Smooth muscle cell (in vitro differentiated cells): ENCODE results near the gene AGBL3. TPM values are rescaled to one million over a fixed set of nuclear protein-coding genes. Genes with fewer than 3 reads are reported as not detected.

Source experiments
- DNase-seq: peaks from one replicate; lab custom pipeline; 2025; ENCODE audit not compliant: unreplicated experiment; lab: John Stamatoyannopoulos, UW
- H2AFZ ChIP-seq: fragments of 200-600 bp; sonication (generic); 2 replicates; pipeline ENCODE4 v1.6.0; 2016; ENCODE audit warnings: antibody characterized with exemption, low read depth, mild to moderate bottlenecking
- H3F3A ChIP-seq: fragments of 200-600 bp; sonication (generic); 2 replicates; pipeline ENCODE4 v1.6.0; 2017; ENCODE audit warnings: antibody characterized with exemption, low read depth
- H3K27ac ChIP-seq: fragments of 200-600 bp; sonication (generic); 2 replicates; pipeline ENCODE4 v1.5.1; 2016; ENCODE audit warnings: low read depth, mild to moderate bottlenecking
- H3K27me3 ChIP-seq: fragments of 200-600 bp; sonication (generic); 2 replicates; pipeline ENCODE4 v1.6.1; 2016; ENCODE audit warnings: low read depth, mild to moderate bottlenecking
- H3K36me3 ChIP-seq: fragments of 200-600 bp; sonication (generic); 2 replicates; pipeline ENCODE4 v1.5.1; 2016; ENCODE audit warnings: low read depth
- H3K4me1 ChIP-seq: fragments of 200-600 bp; sonication (generic); 2 replicates; pipeline ENCODE4 v1.5.1; 2016; ENCODE audit warnings: low read depth
- H3K4me2 ChIP-seq: fragments of 200-600 bp; sonication (generic); 2 replicates; pipeline ENCODE4 v1.6.0; 2016; ENCODE audit warnings: mild to moderate bottlenecking
- H3K4me3 ChIP-seq: fragments of 200-600 bp; sonication (generic); 2 replicates; pipeline ENCODE4 v1.5.1; 2016; ENCODE audit warnings: mild to moderate bottlenecking
- H3K79me2 ChIP-seq: fragments of 200-600 bp; sonication (generic); 2 replicates; pipeline ENCODE4 v1.6.0; 2016; ENCODE audit warnings: low read depth, mild to moderate bottlenecking
- H3K9ac ChIP-seq: fragments of 200-600 bp; sonication (generic); 2 replicates; pipeline ENCODE4 v1.6.0; 2016; ENCODE audit warnings: low read depth
- H3K9me3 ChIP-seq: fragments of 200-600 bp; sonication (generic); replicated peaks from 2 replicates; pipeline ENCODE4 v1.5.1; 2016; ENCODE audit warnings: low read depth
- H4K20me1 ChIP-seq: fragments of 200-600 bp; sonication (generic); 2 replicates; pipeline ENCODE4 v1.6.0; 2016; ENCODE audit warnings: low read depth
- CTCF ChIP-seq: fragments of 200-600 bp; sonication (generic); IDR thresholded peaks from 2 replicates; pipeline ENCODE4 v1.5.1; 2017; ENCODE audit warnings: borderline replicate concordance, mild to moderate bottlenecking, antibody characterized with exemption; ENCODE audit not compliant: insufficient read depth, poor library complexity, severe bottlenecking
- WGBS: methylation state at CpG from one replicate; pipeline ENCODE4 v1.1.7; 2016; ENCODE audit warnings: low lambda C conversion rate; 5-methylcytosine and 5-hydroxymethylcytosine counted together
- polyA plus RNA-seq: library from polyadenylated mRNA; unstranded; fragments of >200 nt; fragmentation: Nextera tagmentation; extraction: Ambion mirVana; gene quantifications from 2 replicates; pipeline ENCODE4 v1.2.1, GENCODE V29; 2016
- total RNA-seq: library from RNA; depleted of rRNA; stranded (reverse); fragments of >200 nt; gene quantifications from 2 replicates; pipeline ENCODE4 v1.2.3, GENCODE V29; 2014

Gene AGBL3
- total and polyA plus RNA-seq, 2 experiments from 2014 or later, result 0.23 to 2.5 TPM

- H3K27ac ChIP-seq, result no peak overlapping the region
- no peaks in the 10 kb centered on the region for H3K36me3 ChIP-seq
These were observed 102.3 kb downstream of the AGBL3 start for GRCh38 chr7:135088566-135088965.

GRCh38 chr7:135091717-135092116 lies 105.4 kb downstream of the AGBL3 start:
- Histone ChIP-seq H3K27me3 (no peaks in the 10 kb centered on the region), H3K9ac (no peak overlapping the region), H3K4me1 (no peaks in the 10 kb centered on the region), H3K9me3 (no peaks in the 10 kb centered on the region), H2AFZ (no peak overlapping the region), H3K79me2 (no peaks in the 10 kb centered on the region), H3K36me3 (no peaks in the 10 kb centered on the region), H3F3A (no peaks in the 10 kb centered on the region), H4K20me1 (no peaks in the 10 kb centered on the region), H3K27ac (no peak overlapping the region), H3K4me3 (no peak overlapping the region), H3K4me2 (no peak overlapping the region)
- DNase-seq, result no peak
- TF ChIP-seq CTCF, result no peak
- WGBS, result 100% methylated on average over 1 of the region's 1 CpG

More at GRCh38 chr7:135088566-135088965, 102.3 kb downstream of the AGBL3 start:
- H3K79me2 ChIP-seq, result no peaks in the 10 kb centered on the region
- DNase-seq, result no peak
- H3K4me2 ChIP-seq, result no peak overlapping the region
- H3K4me1 ChIP-seq, result no peaks in the 10 kb centered on the region
- H3K27me3 ChIP-seq, result no peaks in the 10 kb centered on the region
- H3K9ac ChIP-seq, result no peak overlapping the region
- H3K9me3 ChIP-seq, result no peaks in the 10 kb centered on the region
- H3K4me3 ChIP-seq, result no peak overlapping the region
- TF ChIP-seq CTCF, result no peak
- no peaks in the 10 kb centered on the region for H4K20me1 ChIP-seq
- no peak overlapping the region for H2AFZ ChIP-seq
- 97% methylated on average over 1 of the region's 1 CpG for WGBS
- H3F3A ChIP-seq, result no peaks in the 10 kb centered on the region

- H2AFZ ChIP-seq, result no peak overlapping the region
- no peak overlapping the region for H3K4me2 ChIP-seq
- H4K20me1 ChIP-seq, result no peaks in the 10 kb centered on the region
- no peak overlapping the region for H3K27ac ChIP-seq
- no peak overlapping the region for H3K9ac ChIP-seq
- no peak for DNase-seq
- no peaks in the 10 kb centered on the region for H3F3A ChIP-seq
- TF ChIP-seq CTCF, result no peak
- WGBS, result 91% methylated on average over 2 of the region's 2 CpGs
- no peaks in the 10 kb centered on the region for H3K4me1 ChIP-seq
- no peaks in the 10 kb centered on the region for H3K27me3 ChIP-seq
- H3K9me3 ChIP-seq, result no peaks in the 10 kb centered on the region
- H3K36me3 ChIP-seq, result no peaks in the 10 kb centered on the region
- no peaks in the 10 kb centered on the region for H3K79me2 ChIP-seq
- H3K4me3 ChIP-seq, result no peak overlapping the region
These were observed 108.3 kb downstream of the AGBL3 start for GRCh38 chr7:135094472-135095237.

- no peak overlapping the region for H3K4me2 ChIP-seq
- H3K4me1 ChIP-seq, result no peaks in the 10 kb centered on the region
- no peaks in the 10 kb centered on the region for H3K79me2 ChIP-seq
- TF ChIP-seq CTCF, result no peak
- H3K9me3 ChIP-seq, result no peaks in the 10 kb centered on the region
- H3K27ac ChIP-seq, result no peak overlapping the region
- no peak overlapping the region for H2AFZ ChIP-seq
- no peaks in the 10 kb centered on the region for H3F3A ChIP-seq
- no peak overlapping the region for H3K4me3 ChIP-seq
- H3K27me3 ChIP-seq, result no peaks in the 10 kb centered on the region
- 88% methylated on average over 1 of the region's 1 CpG for WGBS
- H3K9ac ChIP-seq, result no peak overlapping the region
- DNase-seq, result no peak
- H4K20me1 ChIP-seq, result no peaks in the 10 kb centered on the region
- H3K36me3 ChIP-seq, result no peaks in the 10 kb centered on the region
These were observed 109.1 kb downstream of the AGBL3 start for GRCh38 chr7:135095450-135095849.
